ENCODE measurements around the gene CMYA5.

DNA sequence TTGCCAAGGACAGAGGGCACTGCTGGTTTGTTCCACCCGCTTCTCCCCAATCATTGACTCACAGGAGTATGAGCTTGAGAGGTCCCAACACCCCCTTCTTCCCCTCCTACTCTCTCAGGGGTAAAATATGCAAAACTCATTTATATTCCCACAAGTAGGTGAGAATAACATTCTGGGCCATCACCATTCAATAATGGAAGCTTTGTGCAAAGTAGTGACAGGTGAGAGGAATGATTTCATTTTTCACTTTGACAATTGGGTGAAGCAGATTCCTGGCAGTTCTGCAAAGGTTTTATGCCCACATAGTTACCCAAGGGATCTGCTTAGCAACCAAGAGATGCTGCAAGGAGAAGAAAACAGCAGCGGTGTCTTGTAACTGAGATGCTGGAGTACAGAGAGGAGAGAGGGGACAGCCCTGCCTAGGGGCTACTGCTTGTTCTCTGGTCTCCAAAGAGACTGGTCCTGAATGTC lies 137.6 kb downstream of the CMYA5 start:
- TF ChIP-seq POLR2A (IDR thresholded peaks at IDR 0.05; ENCODE audit: low read depth, low read length) (no peak), TAF1 (IDR thresholded peaks at IDR 0.05; ENCODE audit: low read depth, low read length) (no peak)
